ENCODE results near the gene MAGI1.

DNA sequence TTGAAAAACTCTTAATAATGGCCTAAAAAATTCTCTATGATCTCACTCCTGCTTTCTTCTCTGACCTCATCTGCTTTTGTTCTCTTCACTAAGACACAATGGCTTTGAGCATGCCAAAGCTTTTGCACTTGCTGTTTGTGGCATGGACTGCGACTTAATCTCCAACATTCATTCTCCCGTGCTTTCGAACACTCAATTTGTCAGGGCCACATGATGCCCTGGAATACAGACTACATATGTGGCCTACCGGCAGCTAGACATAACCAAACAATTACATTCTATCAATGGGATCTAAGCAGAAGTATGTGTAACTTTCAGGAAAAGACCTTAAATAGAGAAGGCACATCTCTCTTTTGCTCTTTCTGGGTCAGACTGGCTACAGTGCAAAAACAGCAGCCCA is 506.5 kb downstream of the MAGI1 start:
- TF ChIP-seq, protein P1, sequence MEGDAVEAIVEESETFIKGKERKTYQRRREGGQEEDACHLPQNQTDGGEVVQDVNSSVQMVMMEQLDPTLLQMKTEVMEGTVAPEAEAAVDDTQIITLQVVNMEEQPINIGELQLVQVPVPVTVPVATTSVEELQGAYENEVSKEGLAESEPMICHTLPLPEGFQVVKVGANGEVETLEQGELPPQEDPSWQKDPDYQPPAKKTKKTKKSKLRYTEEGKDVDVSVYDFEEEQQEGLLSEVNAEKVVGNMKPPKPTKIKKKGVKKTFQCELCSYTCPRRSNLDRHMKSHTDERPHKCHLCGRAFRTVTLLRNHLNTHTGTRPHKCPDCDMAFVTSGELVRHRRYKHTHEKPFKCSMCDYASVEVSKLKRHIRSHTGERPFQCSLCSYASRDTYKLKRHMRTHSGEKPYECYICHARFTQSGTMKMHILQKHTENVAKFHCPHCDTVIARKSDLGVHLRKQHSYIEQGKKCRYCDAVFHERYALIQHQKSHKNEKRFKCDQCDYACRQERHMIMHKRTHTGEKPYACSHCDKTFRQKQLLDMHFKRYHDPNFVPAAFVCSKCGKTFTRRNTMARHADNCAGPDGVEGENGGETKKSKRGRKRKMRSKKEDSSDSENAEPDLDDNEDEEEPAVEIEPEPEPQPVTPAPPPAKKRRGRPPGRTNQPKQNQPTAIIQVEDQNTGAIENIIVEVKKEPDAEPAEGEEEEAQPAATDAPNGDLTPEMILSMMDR (IDR thresholded peaks at IDR 0.05), result no peak
- TF ChIP-seq POLR2A (IDR thresholded peaks at IDR 0.05) (no peak), POLR2AphosphoS5 (IDR thresholded peaks at IDR 0.05) (no peak)

Measured in breast epithelium (tissue), 3 donors.